ENCODE measurements around the gene BAG5.

Gene BAG5

DNA sequence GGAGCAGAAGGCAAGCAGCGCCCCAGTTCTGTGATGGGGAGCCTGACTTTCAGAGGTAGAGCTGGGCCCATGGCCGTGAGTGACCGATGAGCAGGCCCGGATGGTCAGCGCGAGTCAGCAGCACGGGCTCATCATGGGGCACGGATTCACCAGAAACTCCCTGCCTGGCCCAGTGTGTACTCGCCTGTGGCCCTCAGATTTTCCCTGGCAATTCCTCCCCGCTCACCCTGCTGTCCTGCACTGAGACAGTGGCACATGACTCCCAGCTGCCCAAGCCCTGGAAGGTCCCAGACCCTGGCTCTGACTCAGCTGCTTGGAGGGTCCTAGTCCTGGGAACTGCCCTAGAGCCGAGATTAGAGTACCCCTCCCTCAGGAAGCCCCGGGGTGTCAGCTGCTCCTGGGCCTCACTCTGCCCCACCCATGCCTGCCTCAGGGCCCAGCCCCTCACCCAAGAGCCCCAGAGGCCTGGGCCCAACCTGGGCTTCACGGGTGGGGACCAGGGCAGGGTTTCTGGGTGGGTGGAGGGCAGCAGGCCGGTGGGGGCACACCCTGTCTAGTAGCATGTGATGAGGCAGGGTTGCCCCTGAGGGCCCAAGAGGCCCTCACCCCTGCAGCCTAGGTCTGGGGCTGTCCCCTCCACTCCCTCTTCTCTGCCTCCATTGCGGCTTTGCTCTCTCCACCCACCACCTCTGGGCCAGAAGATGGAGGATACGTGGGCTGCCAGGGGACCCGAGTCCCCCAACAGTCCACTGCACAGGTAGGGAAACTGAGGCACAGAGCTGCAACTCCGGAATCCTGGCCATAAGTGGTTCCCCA lies 25.1 kb downstream of the BAG5 start:
- no peak for TF ChIP-seq GATA2 (IDR thresholded peaks at IDR 0.05; ENCODE audit: low read depth, low read length)
- no peak for TF ChIP-seq GATA3 (IDR thresholded peaks at IDR 0.05; ENCODE audit: low read depth, low read length)

DNA sequence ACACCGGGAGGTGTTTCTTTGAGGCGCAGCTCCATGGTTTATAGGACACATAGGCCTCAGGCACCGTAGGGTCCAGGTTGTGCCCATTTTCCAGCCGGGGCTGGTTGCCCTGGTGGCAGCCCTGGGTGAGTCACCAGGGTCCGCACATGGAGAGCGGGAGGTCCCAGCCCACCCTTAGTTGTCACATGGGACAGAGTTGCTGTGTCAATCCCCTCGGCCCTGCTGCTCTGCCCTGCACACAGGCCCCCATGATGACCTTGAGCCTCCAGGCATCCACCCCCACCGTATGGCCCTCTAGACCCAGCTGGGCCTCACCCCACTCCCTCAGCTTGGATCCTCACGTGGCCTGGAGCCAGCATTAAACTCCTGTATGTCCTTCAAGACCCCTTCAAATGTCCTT lies 25.8 kb downstream of the BAG5 start:
- TF ChIP-seq GATA3 (IDR thresholded peaks at IDR 0.05; ENCODE audit: low read depth, low read length) = no peak

GRCh38 chr14:103535891-103536565 lies 26.4 kb downstream of the BAG5 start:
- TF ChIP-seq GATA2 (IDR thresholded peaks at IDR 0.05; ENCODE audit: low read depth, low read length) (no peak), GATA3 (IDR thresholded peaks at IDR 0.05; ENCODE audit: low read depth, low read length) (no peak)

GRCh38 chr14:103535081-103535890 lies 27.2 kb downstream of the BAG5 start:
- TF ChIP-seq GATA2 (IDR thresholded peaks at IDR 0.05; ENCODE audit: low read depth, low read length) (no peak), GATA3 (IDR thresholded peaks at IDR 0.05; ENCODE audit: low read depth, low read length) (no peak)

- TF ChIP-seq GATA3 (IDR thresholded peaks at IDR 0.05; ENCODE audit: low read depth, low read length) (no peak), GATA2 (IDR thresholded peaks at IDR 0.05; ENCODE audit: low read depth, low read length) (no peak)
Measured at GRCh38 chr14:103534576-103535061, 27.8 kb downstream of the BAG5 start.

- TF ChIP-seq GATA3 (IDR thresholded peaks at IDR 0.05; ENCODE audit: low read depth, low read length) (no peak), GATA2 (IDR thresholded peaks at IDR 0.05; ENCODE audit: low read depth, low read length) (no peak)
Measured at GRCh38 chr14:103533999-103534575, 28.4 kb downstream of the BAG5 start.

DNA sequence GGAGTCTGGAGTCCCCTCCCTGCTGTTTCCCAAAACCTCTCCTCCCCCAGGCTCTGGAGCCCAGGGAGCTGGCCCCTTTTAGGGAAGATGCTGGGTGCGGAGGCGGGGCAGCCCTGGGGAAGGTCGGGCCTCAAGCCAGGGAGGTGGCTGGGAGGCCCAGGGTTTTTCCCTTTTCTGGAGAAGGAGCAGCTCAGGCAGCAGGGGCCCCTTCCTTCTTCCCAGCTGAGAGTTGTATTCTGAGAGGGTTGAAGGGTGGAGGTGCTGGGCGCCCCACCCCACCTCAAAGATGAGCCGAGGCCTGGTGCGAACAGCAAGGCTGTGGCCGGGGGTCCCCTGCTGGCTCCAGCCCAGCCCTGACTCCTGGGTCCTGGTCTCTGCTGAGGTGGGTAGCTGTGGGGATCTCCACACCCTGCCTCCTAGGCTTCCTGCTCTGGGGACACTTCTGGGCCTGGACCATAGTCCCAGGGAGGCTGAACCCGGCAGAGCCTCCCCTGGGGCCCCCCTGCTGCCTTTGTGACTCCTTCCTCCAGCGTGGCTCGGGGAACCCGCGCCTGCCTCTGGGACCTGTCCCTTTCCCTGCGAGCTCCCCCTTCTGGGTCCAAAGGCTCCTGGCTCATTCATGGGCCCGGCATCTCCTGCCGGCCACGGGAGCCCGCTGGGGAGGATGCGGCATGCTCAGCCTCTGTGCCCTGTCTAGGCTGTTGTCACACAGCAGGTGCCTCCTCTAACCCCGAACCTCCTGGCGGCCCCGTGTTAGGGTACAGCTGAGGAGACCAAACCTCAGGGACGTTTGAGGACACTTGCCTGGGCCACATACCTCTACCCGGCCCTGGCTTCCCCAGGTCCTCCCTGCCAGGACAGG lies 29.1 kb downstream of the BAG5 start:
- TF ChIP-seq GATA2 (IDR thresholded peaks at IDR 0.05; ENCODE audit: low read depth, low read length) = no peak
- TF ChIP-seq GATA3 (IDR thresholded peaks at IDR 0.05; ENCODE audit: low read depth, low read length) = no peak

GRCh38 chr14:103532216-103533136 lies 30.0 kb downstream of the BAG5 start:
- TF ChIP-seq GATA3 (IDR thresholded peaks at IDR 0.05; ENCODE audit: low read depth, low read length) (no peak), GATA2 (IDR thresholded peaks at IDR 0.05; ENCODE audit: low read depth, low read length) (no peak)

DNA sequence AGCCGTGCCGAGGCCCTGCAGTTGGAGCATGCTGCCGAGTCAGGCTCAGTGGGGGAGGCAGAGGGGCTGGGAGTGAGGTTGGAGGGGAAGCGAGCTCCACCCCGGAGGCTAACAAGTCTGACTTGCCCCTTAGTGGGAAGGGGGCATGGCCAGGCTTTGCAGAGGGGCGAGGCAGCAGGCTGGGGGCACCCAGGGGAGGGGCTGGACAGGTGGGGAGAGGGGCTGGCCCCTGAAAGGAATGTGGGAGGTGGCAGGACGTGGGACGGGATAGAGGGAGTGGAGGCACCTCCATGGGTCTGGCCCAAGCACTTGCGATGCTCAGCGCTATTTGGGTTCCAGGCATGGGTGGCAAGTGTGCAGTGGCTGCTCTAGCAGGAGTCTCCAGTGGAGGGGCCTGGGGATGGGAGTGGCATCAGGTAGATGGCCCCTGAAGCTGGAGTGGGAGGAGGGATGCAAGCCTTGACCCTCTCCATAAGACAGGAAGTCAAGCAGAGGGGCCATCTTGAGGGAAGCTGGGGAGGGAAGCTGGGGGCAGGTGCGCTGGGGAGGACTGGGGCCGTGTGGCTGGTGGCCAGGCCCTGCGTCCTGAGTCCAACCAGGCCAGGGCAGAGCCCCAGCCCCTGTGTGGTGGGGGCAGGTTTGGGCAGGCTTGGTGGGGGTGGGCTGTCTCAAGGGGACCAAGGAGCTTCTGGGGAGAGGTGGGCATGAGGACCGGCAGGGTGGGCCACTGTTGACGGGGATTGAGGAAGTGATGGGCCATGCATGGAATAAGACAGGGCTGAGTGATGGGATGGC lies 30.8 kb downstream of the BAG5 start:
- no peak for TF ChIP-seq GATA2 (IDR thresholded peaks at IDR 0.05; ENCODE audit: low read depth, low read length)
- no peak for TF ChIP-seq GATA3 (IDR thresholded peaks at IDR 0.05; ENCODE audit: low read depth, low read length)

DNA sequence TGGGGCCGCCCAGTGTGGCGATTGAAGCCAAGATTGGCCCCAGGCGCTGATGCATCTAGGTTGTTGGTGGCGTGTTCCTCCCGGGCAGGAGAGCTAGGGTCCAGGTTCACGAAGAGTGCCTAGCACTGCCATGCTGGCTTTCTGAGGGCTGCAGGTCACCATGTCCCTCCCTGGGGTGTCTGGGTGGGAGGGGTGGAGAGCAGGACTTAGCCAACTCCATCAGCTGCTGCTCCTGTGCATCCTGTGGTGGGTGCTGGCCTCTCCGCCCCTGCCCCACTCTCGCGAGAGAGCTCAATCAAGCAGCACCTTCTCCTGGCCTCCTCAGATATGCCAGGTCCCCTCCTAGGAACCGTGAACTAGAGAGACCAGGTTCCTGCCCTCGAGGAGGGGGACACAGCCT lies 31.6 kb downstream of the BAG5 start:
- no peak for TF ChIP-seq GATA2 (IDR thresholded peaks at IDR 0.05; ENCODE audit: low read depth, low read length)
- TF ChIP-seq GATA3 (IDR thresholded peaks at IDR 0.05; ENCODE audit: low read depth, low read length) = no peak

DNA sequence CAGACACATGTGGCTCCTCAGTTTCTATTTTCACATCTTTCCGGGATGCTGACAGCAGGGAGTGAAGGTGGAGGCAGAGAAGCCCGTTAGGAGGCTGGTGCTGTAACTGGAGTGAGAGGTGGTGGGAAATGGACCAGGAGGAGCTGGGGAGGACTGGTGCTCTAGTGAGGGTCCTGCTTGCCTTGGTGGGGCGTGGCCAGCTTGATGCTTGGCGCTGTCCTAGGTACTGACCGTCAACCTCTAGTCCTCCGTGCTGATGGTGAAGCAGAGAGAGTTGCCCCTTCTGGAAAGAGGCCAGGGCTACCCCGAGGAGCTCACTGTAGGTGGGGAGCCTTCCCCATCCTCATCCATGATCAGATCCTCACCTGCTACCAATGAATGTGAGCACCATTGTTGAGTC lies 32.1 kb downstream of the BAG5 start:
- TF ChIP-seq GATA2 (IDR thresholded peaks at IDR 0.05; ENCODE audit: low read depth, low read length) (no peak), GATA3 (IDR thresholded peaks at IDR 0.05; ENCODE audit: low read depth, low read length) (no peak)

Data from SH-SY5Y (cell line).